Right lobe of liver (tissue), 4 donors: ENCODE results near the gene RAB11B.
"Not testable (repeated sequence)": the region's sequence is repeated elsewhere in the genome, so short reads cannot be mapped to it uniquely, and the experiment has no call there.

Source experiments
- POLR2A ChIP-seq: fragments of 450-650 bp; IDR thresholded peaks from one replicate; pipeline ENCODE4 v1.6.1; 2017; ENCODE audit warnings: antibody characterized with exemption, mild to moderate bottlenecking
- TF ChIP-seq, protein P1 (sequence below), 4 donors: fragments of 200-600 bp in 3 of 4; fragments of 450-650 bp in 1 of 4; IDR thresholded peaks; one replicate each; pipeline versions ENCODE4 v1.5.1 to v1.8.0; 2016 to 2022; ENCODE audit warnings: antibody characterized with exemption in 4 of 4, mild to moderate bottlenecking in 2 of 4
- donor health status: DM: no; HTN: no; CAD: no.
- donor health status: DM: no; HTN: no; CAD: no.
- donor health status: DM: no; HTN: yes; CAD: no.

DNA sequence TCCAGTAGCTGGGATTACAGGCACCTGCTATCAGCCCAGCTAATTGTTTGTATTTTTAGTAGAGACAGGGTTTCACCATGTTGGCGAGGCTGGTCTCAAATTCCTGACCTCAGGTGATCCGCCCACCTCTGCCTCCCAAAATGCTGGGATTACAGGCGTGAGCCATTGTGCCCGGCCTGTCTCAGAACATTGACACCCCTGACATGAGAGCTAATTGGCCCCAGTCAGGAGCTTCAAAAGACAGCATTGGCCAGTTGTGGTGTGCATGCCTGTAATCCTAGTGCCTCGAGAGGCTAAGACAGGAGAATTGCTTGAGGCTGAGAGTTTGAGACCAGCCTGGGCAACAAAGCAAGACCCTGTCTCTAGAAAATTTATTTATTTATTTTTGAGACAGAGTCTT is 37.3 kb upstream of the RAB11B start:
- TF ChIP-seq, protein P1, sequence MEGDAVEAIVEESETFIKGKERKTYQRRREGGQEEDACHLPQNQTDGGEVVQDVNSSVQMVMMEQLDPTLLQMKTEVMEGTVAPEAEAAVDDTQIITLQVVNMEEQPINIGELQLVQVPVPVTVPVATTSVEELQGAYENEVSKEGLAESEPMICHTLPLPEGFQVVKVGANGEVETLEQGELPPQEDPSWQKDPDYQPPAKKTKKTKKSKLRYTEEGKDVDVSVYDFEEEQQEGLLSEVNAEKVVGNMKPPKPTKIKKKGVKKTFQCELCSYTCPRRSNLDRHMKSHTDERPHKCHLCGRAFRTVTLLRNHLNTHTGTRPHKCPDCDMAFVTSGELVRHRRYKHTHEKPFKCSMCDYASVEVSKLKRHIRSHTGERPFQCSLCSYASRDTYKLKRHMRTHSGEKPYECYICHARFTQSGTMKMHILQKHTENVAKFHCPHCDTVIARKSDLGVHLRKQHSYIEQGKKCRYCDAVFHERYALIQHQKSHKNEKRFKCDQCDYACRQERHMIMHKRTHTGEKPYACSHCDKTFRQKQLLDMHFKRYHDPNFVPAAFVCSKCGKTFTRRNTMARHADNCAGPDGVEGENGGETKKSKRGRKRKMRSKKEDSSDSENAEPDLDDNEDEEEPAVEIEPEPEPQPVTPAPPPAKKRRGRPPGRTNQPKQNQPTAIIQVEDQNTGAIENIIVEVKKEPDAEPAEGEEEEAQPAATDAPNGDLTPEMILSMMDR (IDR thresholded peaks at IDR 0.05) = not testable (repeated sequence)
- not testable (repeated sequence) for TF ChIP-seq POLR2A
